Measurements from ENCODE around the gene STYXL2.

DNA sequence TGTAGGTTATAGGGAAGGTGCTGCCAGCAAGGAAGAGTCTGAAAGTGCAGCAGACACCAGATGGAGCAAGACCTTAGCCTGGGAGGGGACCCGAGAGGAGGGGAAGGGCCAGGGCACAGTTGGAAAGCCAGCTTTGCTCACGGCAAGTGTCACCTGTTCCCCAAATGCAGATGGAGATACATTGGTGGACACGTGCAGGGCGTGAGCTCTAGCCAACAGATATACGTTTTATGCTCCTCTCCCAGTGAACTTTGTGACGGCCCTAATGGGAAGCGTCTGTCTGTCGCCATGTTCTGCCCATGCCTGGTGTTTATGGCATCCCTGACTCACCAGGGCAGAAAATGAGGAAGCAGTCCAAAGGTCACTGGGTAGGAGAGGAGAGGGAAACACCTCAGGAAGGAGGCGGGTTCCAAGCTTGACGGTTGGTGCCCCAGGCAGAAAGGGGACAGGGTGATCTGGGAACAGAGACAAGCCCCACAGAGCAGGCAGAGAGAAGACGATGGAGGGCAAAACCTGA is 11.3 kb upstream of the STYXL2 start:
- TF ChIP-seq, protein P1, sequence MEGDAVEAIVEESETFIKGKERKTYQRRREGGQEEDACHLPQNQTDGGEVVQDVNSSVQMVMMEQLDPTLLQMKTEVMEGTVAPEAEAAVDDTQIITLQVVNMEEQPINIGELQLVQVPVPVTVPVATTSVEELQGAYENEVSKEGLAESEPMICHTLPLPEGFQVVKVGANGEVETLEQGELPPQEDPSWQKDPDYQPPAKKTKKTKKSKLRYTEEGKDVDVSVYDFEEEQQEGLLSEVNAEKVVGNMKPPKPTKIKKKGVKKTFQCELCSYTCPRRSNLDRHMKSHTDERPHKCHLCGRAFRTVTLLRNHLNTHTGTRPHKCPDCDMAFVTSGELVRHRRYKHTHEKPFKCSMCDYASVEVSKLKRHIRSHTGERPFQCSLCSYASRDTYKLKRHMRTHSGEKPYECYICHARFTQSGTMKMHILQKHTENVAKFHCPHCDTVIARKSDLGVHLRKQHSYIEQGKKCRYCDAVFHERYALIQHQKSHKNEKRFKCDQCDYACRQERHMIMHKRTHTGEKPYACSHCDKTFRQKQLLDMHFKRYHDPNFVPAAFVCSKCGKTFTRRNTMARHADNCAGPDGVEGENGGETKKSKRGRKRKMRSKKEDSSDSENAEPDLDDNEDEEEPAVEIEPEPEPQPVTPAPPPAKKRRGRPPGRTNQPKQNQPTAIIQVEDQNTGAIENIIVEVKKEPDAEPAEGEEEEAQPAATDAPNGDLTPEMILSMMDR (IDR thresholded peaks at IDR 0.05) = no peak
- TF ChIP-seq POLR2AphosphoS5 (IDR thresholded peaks at IDR 0.05) = no peak
